HL-60 (cell line): ENCODE data around the gene PTPRD.

Source experiments
- DNase-seq, 2 experiments: peaks; one replicate each; pipeline ENCODE4 v3.0.0-alpha.2; 2010 to 2020; ENCODE audit warnings: low read depth in 1 of 2, low spot score in 1 of 2
- H3K27ac ChIP-seq: fragments of 250-450 bp; sonication (Bioruptor Pico); replicated peaks from 2 replicates; pipeline ENCODE4 v1.5.1; 2020; ENCODE audit warnings: mild to moderate bottlenecking, moderate library complexity
- H3K27me3 ChIP-seq: fragments of 250-450 bp; sonication (Bioruptor Pico); 2 replicates; pipeline ENCODE4 v1.5.1; 2021; ENCODE audit warnings: mild to moderate bottlenecking, moderate library complexity; ENCODE audit not compliant: insufficient read depth, poor library complexity, severe bottlenecking
- H3K4me3 ChIP-seq: replicated peaks from 2 replicates; pipeline ENCODE4 v1.5.1; 2011; ENCODE audit warnings: mild to moderate bottlenecking, control low read depth, low read length; ENCODE audit not compliant: insufficient read depth
- GABPA ChIP-seq: IDR thresholded peaks from 2 replicates; pipeline ENCODE4 v1.6.1; 2012; ENCODE audit warnings: low read depth
- POLR2AphosphoS5 ChIP-seq: IDR thresholded peaks from 2 replicates; pipeline ENCODE4 v1.6.1; 2012; ENCODE audit warnings: low read depth
- SPI1 ChIP-seq: IDR thresholded peaks from 2 replicates; pipeline ENCODE4 v1.6.1; 2012; ENCODE audit warnings: low read depth, mild to moderate bottlenecking, borderline replicate concordance
- TF ChIP-seq, protein P1 (sequence below): IDR thresholded peaks from one replicate; pipeline ENCODE4 v1.5.1; 2011; ENCODE audit warnings: low read length, control low read depth, inconsistent platforms; ENCODE audit not compliant: insufficient read depth
- TF ChIP-seq, protein P2 (sequence below): IDR thresholded peaks from 2 replicates; pipeline ENCODE4 v1.6.1; 2012; ENCODE audit warnings: low read depth; ENCODE audit not compliant: insufficient replicate concordance

The PTPRD gene

DNA sequence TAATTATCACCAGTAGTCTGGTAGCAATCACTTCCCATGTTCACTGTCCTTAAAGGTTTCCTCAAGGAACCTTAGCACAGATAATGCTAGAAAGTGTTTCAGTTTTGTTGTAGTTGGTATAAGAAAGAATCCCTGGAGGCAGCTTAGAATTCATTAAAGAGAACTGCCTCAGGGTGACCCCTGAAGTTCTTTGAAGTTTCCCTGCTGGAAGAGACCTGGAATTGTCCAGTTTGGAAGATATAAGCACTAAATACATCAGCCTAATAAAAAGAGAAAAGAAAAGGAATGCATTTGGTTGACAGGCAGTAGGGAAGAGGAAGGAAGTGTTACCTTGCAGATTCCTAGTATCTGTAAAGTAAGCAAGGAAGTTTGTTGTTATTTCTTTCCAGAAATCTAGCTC, 1813.6 kb downstream of the PTPRD start:
- H3K27ac ChIP-seq: no peak overlapping the region
- H3K4me3 ChIP-seq: no peak overlapping the region
- H3K27me3 ChIP-seq: no peaks in the 10 kb centered on the region
- no peak for DNase-seq
- TF ChIP-seq SPI1: no peak
- no peak for TF ChIP-seq GABPA
- TF ChIP-seq POLR2AphosphoS5: no peak
- TF ChIP-seq, protein P1, sequence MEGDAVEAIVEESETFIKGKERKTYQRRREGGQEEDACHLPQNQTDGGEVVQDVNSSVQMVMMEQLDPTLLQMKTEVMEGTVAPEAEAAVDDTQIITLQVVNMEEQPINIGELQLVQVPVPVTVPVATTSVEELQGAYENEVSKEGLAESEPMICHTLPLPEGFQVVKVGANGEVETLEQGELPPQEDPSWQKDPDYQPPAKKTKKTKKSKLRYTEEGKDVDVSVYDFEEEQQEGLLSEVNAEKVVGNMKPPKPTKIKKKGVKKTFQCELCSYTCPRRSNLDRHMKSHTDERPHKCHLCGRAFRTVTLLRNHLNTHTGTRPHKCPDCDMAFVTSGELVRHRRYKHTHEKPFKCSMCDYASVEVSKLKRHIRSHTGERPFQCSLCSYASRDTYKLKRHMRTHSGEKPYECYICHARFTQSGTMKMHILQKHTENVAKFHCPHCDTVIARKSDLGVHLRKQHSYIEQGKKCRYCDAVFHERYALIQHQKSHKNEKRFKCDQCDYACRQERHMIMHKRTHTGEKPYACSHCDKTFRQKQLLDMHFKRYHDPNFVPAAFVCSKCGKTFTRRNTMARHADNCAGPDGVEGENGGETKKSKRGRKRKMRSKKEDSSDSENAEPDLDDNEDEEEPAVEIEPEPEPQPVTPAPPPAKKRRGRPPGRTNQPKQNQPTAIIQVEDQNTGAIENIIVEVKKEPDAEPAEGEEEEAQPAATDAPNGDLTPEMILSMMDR: no peak
- TF ChIP-seq, protein P2, sequence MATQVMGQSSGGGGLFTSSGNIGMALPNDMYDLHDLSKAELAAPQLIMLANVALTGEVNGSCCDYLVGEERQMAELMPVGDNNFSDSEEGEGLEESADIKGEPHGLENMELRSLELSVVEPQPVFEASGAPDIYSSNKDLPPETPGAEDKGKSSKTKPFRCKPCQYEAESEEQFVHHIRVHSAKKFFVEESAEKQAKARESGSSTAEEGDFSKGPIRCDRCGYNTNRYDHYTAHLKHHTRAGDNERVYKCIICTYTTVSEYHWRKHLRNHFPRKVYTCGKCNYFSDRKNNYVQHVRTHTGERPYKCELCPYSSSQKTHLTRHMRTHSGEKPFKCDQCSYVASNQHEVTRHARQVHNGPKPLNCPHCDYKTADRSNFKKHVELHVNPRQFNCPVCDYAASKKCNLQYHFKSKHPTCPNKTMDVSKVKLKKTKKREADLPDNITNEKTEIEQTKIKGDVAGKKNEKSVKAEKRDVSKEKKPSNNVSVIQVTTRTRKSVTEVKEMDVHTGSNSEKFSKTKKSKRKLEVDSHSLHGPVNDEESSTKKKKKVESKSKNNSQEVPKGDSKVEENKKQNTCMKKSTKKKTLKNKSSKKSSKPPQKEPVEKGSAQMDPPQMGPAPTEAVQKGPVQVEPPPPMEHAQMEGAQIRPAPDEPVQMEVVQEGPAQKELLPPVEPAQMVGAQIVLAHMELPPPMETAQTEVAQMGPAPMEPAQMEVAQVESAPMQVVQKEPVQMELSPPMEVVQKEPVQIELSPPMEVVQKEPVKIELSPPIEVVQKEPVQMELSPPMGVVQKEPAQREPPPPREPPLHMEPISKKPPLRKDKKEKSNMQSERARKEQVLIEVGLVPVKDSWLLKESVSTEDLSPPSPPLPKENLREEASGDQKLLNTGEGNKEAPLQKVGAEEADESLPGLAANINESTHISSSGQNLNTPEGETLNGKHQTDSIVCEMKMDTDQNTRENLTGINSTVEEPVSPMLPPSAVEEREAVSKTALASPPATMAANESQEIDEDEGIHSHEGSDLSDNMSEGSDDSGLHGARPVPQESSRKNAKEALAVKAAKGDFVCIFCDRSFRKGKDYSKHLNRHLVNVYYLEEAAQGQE: no peak

DNA sequence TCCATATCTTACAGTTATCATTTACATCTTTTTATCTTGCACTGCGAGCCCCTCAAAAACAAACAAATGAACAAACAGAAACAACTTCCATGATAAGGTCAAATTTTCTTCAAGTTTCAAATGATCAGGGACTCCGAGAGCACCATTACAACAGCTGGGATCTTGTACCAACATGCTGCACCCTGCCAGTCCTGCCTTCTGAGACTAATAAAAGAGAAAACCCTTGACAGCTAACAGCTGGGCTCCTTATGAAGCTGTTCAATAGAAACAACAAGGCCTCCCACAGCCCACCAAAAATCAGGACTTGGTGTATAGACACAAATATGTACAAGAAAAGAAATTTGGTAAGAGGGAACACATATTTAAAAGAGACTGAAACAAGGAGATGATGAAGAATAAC, 1828.0 kb downstream of the PTPRD start:
- Histone ChIP-seq H3K4me3 (no peak overlapping the region), H3K27ac (no peak overlapping the region), H3K27me3 (no peaks in the 10 kb centered on the region)
- DNase-seq: no peak
- TF ChIP-seq, protein P1: no peak
- TF ChIP-seq GABPA: no peak
- no peak for TF ChIP-seq POLR2AphosphoS5
- no peak for TF ChIP-seq SPI1

DNA sequence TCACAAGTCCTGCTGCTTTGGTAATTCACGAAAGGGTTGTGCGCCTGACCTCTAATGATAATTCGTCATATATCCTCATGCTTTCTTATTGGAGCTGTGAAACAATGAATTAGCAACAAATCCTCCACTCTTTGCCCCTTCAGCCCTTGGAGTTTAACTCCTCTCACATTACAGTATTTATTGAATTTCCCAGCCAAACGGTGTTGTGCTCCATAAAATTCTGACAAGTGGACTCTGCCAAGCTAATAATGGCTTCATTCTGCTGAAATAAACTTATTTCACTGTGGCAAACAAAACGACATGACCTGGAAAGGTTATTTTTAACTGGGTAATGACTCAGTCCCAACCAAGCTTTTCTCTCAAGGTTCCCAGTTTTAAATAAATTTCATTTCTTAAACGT, 1828.9 kb downstream of the PTPRD start:
- no peak for DNase-seq
- Histone ChIP-seq H3K4me3 (no peak overlapping the region), H3K27ac (no peak overlapping the region), H3K27me3 (no peaks in the 10 kb centered on the region)
- TF ChIP-seq SPI1: no peak
- no peak for TF ChIP-seq GABPA
- no peak for TF ChIP-seq POLR2AphosphoS5
- TF ChIP-seq, protein P1: no peak
- TF ChIP-seq, protein P2: no peak

DNA sequence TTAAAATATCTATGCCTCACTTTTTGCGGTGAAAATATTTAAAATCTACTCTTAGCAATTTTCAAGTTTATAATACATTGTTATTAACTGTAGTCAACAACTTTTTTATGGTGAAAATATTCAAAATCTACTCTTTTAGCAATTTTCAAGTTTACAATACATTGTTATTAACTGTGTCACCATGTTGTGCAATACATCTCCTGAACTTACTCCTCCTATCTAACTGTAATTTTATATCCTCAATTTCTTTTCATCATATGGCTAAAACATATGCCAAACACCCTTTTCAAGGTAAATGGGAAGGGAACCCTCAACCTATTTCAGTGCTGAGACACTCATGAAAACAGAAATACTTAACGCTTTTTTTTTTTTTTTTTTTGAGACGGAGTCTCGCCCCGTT, 1830.6 kb downstream of the PTPRD start:
- Histone ChIP-seq H3K27ac (no peak overlapping the region), H3K27me3 (no peaks in the 10 kb centered on the region), H3K4me3 (no peak overlapping the region)
- DNase-seq: no peak
- TF ChIP-seq POLR2AphosphoS5: no peak
- TF ChIP-seq, protein P2: no peak
- no peak for TF ChIP-seq GABPA
- no peak for TF ChIP-seq SPI1
- TF ChIP-seq, protein P1: no peak
